Pancreas (tissue), 10 donors: Measurements from ENCODE around the gene TCAIM. TPM values are rescaled to one million over a fixed set of nuclear protein-coding genes. Genes with fewer than 3 reads are reported as not detected.

ENCODE experiments used
- ATAC-seq, 4 donors: fragments of 200-7000 bp; cut with Tn5 transposase; one replicate each; pipeline versions ENCODE4 v1.8.0 to v1.9.1; 2020; ENCODE audit warnings: mild to moderate bottlenecking in 4 of 4, moderate library complexity in 4 of 4
- DNase-seq, 6 donors: peaks; one replicate each; pipeline ENCODE4 v3.0.0-alpha.2; 2020
- FAIRE-seq: peaks from 2 replicates; lab custom pipeline; 2012; peaks lifted over from hg19 to GRCh38; lab: Jason Lieb, UNC
- H3K27ac ChIP-seq, 4 donors: fragments of 200-600 bp; sonication (generic); 1 replicate in 3 of 4; 2 replicates in 1 of 4; pipeline versions ENCODE4 v1.5.0 to v1.8.0; 2020
- H3K27me3 ChIP-seq, 4 donors: fragments of 200-600 bp; one replicate each; pipeline ENCODE4 v1.8.0; 2021
- H3K36me3 ChIP-seq, 3 donors: fragments of 200-600 bp; sonication (generic) in 1 of 3; one replicate each; pipeline versions ENCODE4 v1.5.0 to v1.8.0; 2020 to 2021
- H3K4me1 ChIP-seq, 3 donors: fragments of 200-600 bp; one replicate each; pipeline ENCODE4 v1.8.0; 2021
- H3K4me3 ChIP-seq, 4 donors: fragments of 200-600 bp; sonication (generic) in 2 of 4; one replicate each; pipeline versions ENCODE4 v1.5.0 to v1.8.0; 2020 to 2021
- H3K9me3 ChIP-seq, 4 donors: fragments of 200-600 bp; one replicate each; pipeline ENCODE4 v1.8.0; 2021
- CTCF ChIP-seq, 4 donors: fragments of 200-600 bp; sonication (generic) in 3 of 4; IDR thresholded peaks; one replicate each; pipeline versions ENCODE4 v1.5.0 to v1.8.0; 2021; ENCODE audit warnings: antibody characterized with exemption in 4 of 4
- WGBS, 2 donors: extraction: QIAGEN DNeasy Blood & Tissue Kit; methylation state at CpG; one replicate each; pipeline ENCODE4 v1.1.7; 2013; 5-methylcytosine and 5-hydroxymethylcytosine counted together
- intact Hi-C, 3 donors: fragments of 100-400 bp; cut with DNase I; formaldehyde crosslinking; loops; one replicate each; pipeline versions ENCODE4 v1.11.1 to v1.14.2; 2022
- polyA plus RNA-seq, 2 donors: library from polyadenylated mRNA; stranded (reverse); fragments of 200-250 nt; gene quantifications; one replicate each; pipeline ENCODE4 v1.2.3, GENCODE V29; 2013
- total RNA-seq, 6 donors: library from RNA; stranded (reverse); fragmentation: NEBNext Ultra II Directional in 4 of 6; extraction: Animal tissue kit (Norgen Biotek cat#: 25700) in 4 of 6; gene quantifications; one replicate each; pipeline versions ENCODE4 v1.2.1 to v1.2.4, GENCODE V29; 2021 to 2023
- donor health status: healthy with polysubstance abuse.
- donor health status: DM: no; HTN: no; CAD: no; lungs with moderate emphysema.
- donor health status: DM: no; HTN: no; CAD: no.
- donor health status: control.
- donor health status: control.
- donor health status: Bipolar disorder and iron deficiency.
- donor health status: DM: yes; HTN: yes; CAD: no.
- donor health status: DM: no; HTN: no; CAD: no.
- donor health status: DM: no; HTN: no; CAD: no.
- donor health status: DM: yes; HTN: yes; CAD: no.

The TCAIM gene
- total and polyA plus RNA-seq, 8 donors = 4.9 to 15.4 (median 10.7) TPM

- Histone ChIP-seq H3K36me3 (no peaks in the 10 kb centered on the region), H3K4me1 (no peaks in the 10 kb centered on the region), H3K9me3 (no peaks in the 10 kb centered on the region), H3K27ac (no peak overlapping the region), H3K4me3 (no peak overlapping the region), H3K27me3 (no peaks in the 10 kb centered on the region)
- TF ChIP-seq CTCF (IDR thresholded peaks at IDR 0.05) = no peak
- no peak for FAIRE-seq
- 83% methylated on average over 14 of the region's 14 CpGs for WGBS, 2 donors
- intact Hi-C loops = no loop called here
- DNase-seq = no peak
- no peak for ATAC-seq
Observed at GRCh38 chr3:44419923-44420650, 81.5 kb downstream of the TCAIM start.

GRCh38 chr3:44420676-44421075 is 82.1 kb downstream of the TCAIM start:
- H3K4me3 ChIP-seq = no peak overlapping the region
- TF ChIP-seq CTCF (IDR thresholded peaks at IDR 0.05) = no peak
- 77 to 86% methylated on average over 1 of the region's 1 CpG for WGBS, 2 donors
- intact Hi-C loops = no loop called here
- no peaks in the 10 kb centered on the region for H3K27me3 ChIP-seq
- no peaks in the 10 kb centered on the region for H3K4me1 ChIP-seq
- H3K9me3 ChIP-seq = no peaks in the 10 kb centered on the region
- FAIRE-seq = no peak
- no peak overlapping the region for H3K27ac ChIP-seq
- no peak for ATAC-seq
- no peak for DNase-seq
- H3K36me3 ChIP-seq = no peaks in the 10 kb centered on the region

- no peak for TF ChIP-seq CTCF (IDR thresholded peaks at IDR 0.05)
- intact Hi-C loops = no loop called here
Observed at GRCh38 chr3:44421280-44421679, 82.7 kb downstream of the TCAIM start.

GRCh38 chr3:44424758-44425157 is 86.2 kb downstream of the TCAIM start:
- Histone ChIP-seq H3K27ac (no peak overlapping the region), H3K9me3 (no peaks in the 10 kb centered on the region), H3K36me3 (no peaks in the 10 kb centered on the region), H3K4me3 (no peak overlapping the region), H3K4me1 (no peaks in the 10 kb centered on the region), H3K27me3 (no peaks in the 10 kb centered on the region)
- WGBS, 2 donors = 48 to 57% methylated on average over 3 of the region's 3 CpGs
- DNase-seq (no peak), ATAC-seq (no peak), FAIRE-seq (no peak)
- TF ChIP-seq CTCF (IDR thresholded peaks at IDR 0.05) = no peak
- intact Hi-C loops = no loop called here

More at GRCh38 chr3:44421280-44421679, 82.7 kb downstream of the TCAIM start:
- Histone ChIP-seq H3K4me1 (no peaks in the 10 kb centered on the region), H3K4me3 (no peak overlapping the region), H3K27ac (no peak overlapping the region), H3K36me3 (no peaks in the 10 kb centered on the region), H3K27me3 (no peaks in the 10 kb centered on the region), H3K9me3 (no peaks in the 10 kb centered on the region)
- no peak for ATAC-seq
- whole genome bisulfite sequencing, 2 donors = 74 to 81% methylated on average over 6 of the region's 6 CpGs
- FAIRE-seq = no peak
- DNase-seq = no peak

GRCh38 chr3:44427683-44428082 is 89.1 kb downstream of the TCAIM start:
- ATAC-seq (no peak), DNase-seq (no peak), FAIRE-seq (no peak)
- intact Hi-C loops = no loop called here
- H3K27me3 ChIP-seq = no peaks in the 10 kb centered on the region
- no peaks in the 10 kb centered on the region for H3K4me1 ChIP-seq
- WGBS, 2 donors = 74 to 93% methylated on average over 3 of the region's 3 CpGs
- no peak overlapping the region for H3K4me3 ChIP-seq
- H3K9me3 ChIP-seq = no peaks in the 10 kb centered on the region
- no peaks in the 10 kb centered on the region for H3K36me3 ChIP-seq
- H3K27ac ChIP-seq = no peak overlapping the region
- no peak for TF ChIP-seq CTCF (IDR thresholded peaks at IDR 0.05)
